GM18909 (cell line): ENCODE measurements around the gene ZCCHC14.

ENCODE experiments used
- ATAC-seq: cut with Tn5 transposase; IDR thresholded peaks from one replicate; pipeline ENCODE4 v1.9.1; 2021; ENCODE audit warnings: mild to moderate bottlenecking; ENCODE audit not compliant: unreplicated experiment, poor library complexity

Gene ZCCHC14

DNA sequence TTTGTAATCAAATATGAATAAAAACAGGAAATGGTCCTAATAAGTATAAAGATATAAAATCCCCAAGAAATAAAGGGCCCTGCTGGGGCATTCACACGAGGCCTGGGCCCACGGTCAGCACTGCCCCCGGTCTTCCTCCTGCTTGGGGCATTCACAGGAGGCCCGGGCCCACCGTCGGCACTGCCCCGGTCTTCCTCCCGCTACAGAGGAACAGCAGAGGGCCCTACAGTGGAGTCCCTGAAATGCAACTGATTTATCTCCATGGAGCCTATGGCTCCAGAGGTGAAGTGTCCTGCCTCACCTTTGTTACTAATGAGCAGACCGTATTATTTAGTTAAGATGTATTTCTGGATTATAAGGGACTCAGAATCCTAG, 54.2 kb downstream of the ZCCHC14 start:
- no peak for ATAC-seq

DNA sequence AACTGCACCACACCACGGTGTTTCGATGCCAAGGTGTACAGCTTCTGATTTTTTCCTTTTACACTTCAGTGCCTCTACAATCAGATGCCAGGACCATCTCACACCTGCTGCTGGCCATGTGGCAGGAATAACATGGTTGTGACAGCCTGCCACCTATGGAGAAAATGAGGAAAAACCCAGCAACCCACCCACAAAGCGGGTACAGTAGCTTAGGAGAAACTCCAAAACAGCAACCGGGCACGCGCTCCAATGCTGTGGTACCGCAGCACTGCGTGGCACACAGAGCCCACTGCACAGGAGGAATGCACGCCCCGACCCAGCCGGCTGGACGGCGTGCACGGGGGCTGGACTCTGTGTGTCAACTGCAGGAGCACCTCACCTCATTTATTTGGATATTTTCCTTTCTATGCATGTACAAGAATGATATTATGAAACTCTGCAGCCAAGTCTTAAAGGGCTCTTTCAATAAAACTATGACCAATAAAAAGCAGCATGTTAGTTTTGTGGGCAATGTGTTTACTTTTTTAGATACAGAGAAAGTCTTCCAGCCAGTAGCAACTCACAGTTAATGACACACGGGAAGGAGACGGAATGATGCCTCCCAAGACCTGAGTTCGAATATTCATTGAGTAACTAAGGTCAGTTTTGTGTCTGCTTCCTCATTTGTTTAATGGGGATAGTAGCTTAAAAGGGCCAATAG, 54.8 kb downstream of the ZCCHC14 start:
- no peak for ATAC-seq

DNA sequence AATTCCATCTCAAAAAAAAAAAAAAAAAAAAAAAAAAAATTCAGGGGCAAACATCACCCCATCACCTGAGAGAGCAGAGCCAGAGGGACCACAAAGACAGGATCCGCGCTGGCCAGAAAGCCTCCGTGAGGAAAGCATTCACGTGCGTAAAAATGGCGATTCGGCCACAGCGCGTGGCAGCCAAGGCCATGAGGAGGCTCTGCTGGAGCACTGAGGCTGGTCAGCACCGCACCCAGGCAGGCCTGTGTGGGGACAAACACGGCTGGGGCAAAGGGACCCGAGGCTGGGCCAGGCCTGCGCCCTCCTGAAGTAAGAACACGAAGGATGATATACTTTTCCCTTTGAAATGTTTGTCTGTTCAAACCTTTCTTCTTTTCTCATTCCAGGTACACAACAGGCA, 55.5 kb downstream of the ZCCHC14 start:
- no peak for ATAC-seq

- ATAC-seq: no peak
Measured at GRCh38 chr16:87436225-87437172, 56.3 kb downstream of the ZCCHC14 start.

GRCh38 chr16:87435372-87436224, 57.2 kb downstream of the ZCCHC14 start:
- no peak for ATAC-seq

DNA sequence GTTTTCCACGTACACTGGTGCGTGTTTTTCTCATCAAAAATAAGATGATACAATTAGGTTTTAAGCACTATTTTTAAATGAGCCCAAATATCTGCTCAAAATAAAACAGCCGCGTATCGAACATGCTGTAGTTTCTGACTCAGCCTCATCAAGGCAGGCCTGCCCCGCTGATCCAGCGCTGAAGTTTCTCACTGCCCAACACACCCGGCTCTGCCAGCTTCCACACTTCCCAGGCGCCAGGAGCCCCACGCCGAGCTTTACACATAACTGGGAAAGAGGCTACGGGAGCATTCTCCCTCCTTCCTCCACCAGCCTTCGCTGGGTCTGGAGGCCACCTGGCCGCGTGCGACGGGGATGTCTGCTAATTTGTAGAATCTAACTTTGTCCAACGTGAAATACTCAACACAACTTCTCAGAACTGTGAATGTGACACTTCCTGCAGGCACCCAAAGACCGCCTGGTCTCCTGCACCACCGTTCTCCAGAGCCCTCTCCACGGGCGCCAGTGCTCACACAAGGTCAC, 58.6 kb downstream of the ZCCHC14 start:
- ATAC-seq: no peak

DNA sequence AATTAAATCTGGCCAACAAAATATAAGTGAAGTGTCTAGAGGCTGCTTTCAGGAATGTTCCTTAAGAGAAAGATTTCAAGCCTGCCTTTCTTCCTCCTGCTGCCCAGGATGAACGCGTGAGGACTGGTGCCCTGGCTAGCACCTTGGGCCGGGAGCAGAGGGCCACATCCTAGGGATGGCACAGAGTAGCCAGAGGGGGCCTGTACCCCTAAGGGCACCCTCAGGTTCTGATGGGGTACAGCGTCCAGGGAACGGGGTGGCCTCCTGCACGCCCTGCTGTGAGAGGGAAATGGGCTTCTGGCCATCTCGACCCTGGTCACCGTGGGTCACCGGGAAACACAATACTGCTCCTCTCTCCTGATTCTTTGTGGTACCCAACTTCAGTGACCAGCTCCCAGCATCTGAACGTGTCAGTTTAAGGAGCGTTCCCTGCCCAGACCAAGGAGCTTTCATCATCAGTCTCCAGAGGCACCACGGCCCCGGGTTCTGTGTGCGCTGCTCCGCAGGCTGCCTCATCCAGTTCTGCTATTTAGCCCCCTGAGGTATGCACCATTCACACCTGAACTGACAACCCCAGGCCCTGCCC, 60.4 kb downstream of the ZCCHC14 start:
- no peak for ATAC-seq

GRCh38 chr16:87431926-87432325, 60.9 kb downstream of the ZCCHC14 start:
- ATAC-seq: no peak

GRCh38 chr16:87426423-87427215, 66.2 kb downstream of the ZCCHC14 start:
- no peak for ATAC-seq

GRCh38 chr16:87425941-87426340, 66.9 kb downstream of the ZCCHC14 start:
- ATAC-seq: no peak

- ATAC-seq: no peak
Measured at GRCh38 chr16:87424266-87424665, 68.6 kb downstream of the ZCCHC14 start.

DNA sequence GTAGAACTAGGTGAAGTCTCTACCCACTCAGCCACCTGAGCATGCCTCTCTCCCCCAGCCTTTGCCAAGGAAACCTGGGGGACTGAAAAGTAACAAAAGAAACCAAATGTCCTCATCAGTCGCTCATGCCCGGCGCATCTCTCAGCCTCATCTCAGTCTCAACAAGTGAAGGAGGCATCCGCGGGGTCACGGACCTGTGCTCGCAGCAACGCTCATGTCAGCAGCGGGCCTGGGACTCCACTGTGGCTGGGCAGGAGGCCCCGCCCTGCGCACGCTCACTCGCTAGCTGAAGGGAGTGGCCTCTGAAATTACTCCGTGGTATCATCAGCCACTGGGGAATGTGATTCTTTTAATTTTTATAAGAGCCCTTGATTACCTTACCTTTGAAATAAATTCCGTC, 69.4 kb downstream of the ZCCHC14 start:
- no peak for ATAC-seq

- ATAC-seq: no peak
Measured at GRCh38 chr16:87422106-87422505, 70.7 kb downstream of the ZCCHC14 start.

GRCh38 chr16:87421003-87421912, 71.6 kb downstream of the ZCCHC14 start:
- ATAC-seq: no peak

DNA sequence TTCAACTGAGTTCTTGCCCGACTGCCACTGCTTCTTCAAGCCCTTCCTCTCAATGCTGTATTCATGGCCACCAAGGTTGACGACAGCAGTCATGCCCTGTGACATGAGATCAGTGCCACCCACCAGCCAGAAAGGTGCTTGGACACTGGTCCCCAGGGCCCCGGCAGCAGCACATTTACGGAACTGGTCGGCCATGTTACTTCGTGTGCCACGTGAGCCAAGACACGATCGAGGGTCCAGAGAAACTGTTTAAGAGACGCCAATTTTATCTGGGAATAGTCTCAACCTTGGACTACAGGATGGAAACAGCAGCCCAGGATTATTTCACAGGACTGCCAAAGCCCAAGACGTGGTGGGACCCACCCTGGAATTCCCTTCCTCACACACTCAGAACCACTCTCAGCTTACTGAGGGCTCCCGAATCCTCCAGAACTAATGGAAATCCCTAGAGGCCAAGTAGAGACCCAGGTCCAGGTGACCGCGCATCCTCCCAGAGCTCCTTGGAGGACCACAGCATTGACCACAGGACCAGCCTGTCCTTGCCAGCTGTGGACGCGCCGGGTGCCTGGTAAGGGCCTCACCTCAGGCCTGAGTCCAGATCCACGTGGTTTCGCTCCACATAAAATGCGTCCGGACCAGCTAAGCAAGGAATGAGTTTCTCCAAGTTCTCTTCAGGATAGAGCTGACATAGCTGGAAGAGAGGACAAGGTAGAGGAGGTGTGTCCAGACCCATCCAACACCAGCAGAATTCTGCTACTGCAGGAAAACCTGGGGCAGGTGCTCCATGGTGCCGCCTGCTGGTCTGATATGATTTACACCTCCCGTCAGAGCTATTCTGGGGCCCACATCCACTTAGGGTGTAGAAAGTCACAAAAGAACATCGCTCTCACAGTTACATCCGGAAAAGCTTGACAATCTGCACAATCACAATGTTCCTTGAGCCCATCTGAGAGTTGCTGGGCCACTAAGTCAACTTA, 72.5 kb downstream of the ZCCHC14 start:
- no peak for ATAC-seq

GRCh38 chr16:87418644-87419043, 74.2 kb downstream of the ZCCHC14 start:
- ATAC-seq: no peak

- ATAC-seq: no peak
Measured at GRCh38 chr16:87418216-87418615, 74.6 kb downstream of the ZCCHC14 start.
